ENCODE data around the gene HIC1.

- TF ChIP-seq CTCF (conservative IDR thresholded peaks at IDR 0.05; ENCODE audit: low read depth, low read length) (peak; percentile 68), MXI1 (IDR thresholded peaks at IDR 0.05; ENCODE audit: borderline replicate concordance, low read depth, low read length) (no peak), RFX5 (IDR thresholded peaks at IDR 0.05; ENCODE audit: low read depth, low read length) (no peak), MAZ (IDR thresholded peaks at IDR 0.05; ENCODE audit: borderline replicate concordance, low read depth, low read length) (peak; percentile 20; the same call in 1 of the 2 replicates), RCOR1 (IDR thresholded peaks at IDR 0.05; ENCODE audit: insufficient replicate concordance, low read length) (no peak), SMC3 (IDR thresholded peaks at IDR 0.05; ENCODE audit: low read depth, low read length) (peak; percentile 53), CHD1 (IDR thresholded peaks at IDR 0.05; ENCODE audit: low read depth, low read length) (no peak), POLR2A (IDR thresholded peaks at IDR 0.05; ENCODE audit: low read depth, low read length) (0 out of 2 replicates have a peak, but pooled peaks have one; percentile 7), NFE2L2 (IDR thresholded peaks at IDR 0.05; ENCODE audit: low read depth, low read length) (no peak), CEBPB (IDR thresholded peaks at IDR 0.05; ENCODE audit: low read depth, low read length) (no peak), RAD21 (IDR thresholded peaks at IDR 0.05; ENCODE audit: low read length) (peak; percentile 75), MAFK (IDR thresholded peaks at IDR 0.05; ENCODE audit: low read depth, low read length) (no peak), BHLHE40 (IDR thresholded peaks at IDR 0.05; ENCODE audit: low read depth, low read length) (no peak)
- TF ChIP-seq, protein P1, sequence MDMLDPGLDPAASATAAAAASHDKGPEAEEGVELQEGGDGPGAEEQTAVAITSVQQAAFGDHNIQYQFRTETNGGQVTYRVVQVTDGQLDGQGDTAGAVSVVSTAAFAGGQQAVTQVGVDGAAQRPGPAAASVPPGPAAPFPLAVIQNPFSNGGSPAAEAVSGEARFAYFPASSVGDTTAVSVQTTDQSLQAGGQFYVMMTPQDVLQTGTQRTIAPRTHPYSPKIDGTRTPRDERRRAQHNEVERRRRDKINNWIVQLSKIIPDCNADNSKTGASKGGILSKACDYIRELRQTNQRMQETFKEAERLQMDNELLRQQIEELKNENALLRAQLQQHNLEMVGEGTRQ (IDR thresholded peaks at IDR 0.05; ENCODE audit: low read depth, low read length) = no peak
These were observed 4.0 kb downstream of the HIC1 start for GRCh38 chr17:2058586-2059546.
